Measurements from ENCODE around the gene SMAP1. TPM values are rescaled to one million over a fixed set of nuclear protein-coding genes. Genes with fewer than 3 reads are reported as not detected.

The SMAP1 gene
- polyA plus RNA-seq, 3 donors = 12.6 to 22.1 (median 20.3) TPM

- Histone ChIP-seq H3K9me3 (replicated peaks in 1 of 2; ENCODE audit: control insufficient read depth in 1 of 2, insufficient read depth in 1 of 2, low read length in 2 of 2) (peaks cover 0 to 10% of the 10 kb centered on the region in 2 donors), H3K4me2 (replicated peaks; ENCODE audit: extremely low read depth, low read length, poor library complexity, severe bottlenecking) (no peak overlapping the region), H3K9ac (ENCODE audit: insufficient read depth, low read length, poor library complexity, severe bottlenecking) (no peak overlapping the region), H3K36me3 (replicated peaks in 1 of 2; ENCODE audit: control insufficient read depth in 1 of 2, insufficient read depth in 2 of 2, low read length in 2 of 2) (no peaks in the 10 kb centered on the region), H3K4me3 (replicated peaks in 1 of 3; ENCODE audit: low read depth in 2 of 3, low read length in 3 of 3) (no peak overlapping the region), H2AFZ (ENCODE audit: insufficient read depth, low read depth, low read length, poor library complexity, severe bottlenecking) (no peak overlapping the region), H3K79me2 (ENCODE audit: insufficient read depth, low read length) (no peaks in the 10 kb centered on the region), H3K4me1 (ENCODE audit: control insufficient read depth in 1 of 2, insufficient read depth in 2 of 2, low read length in 2 of 2) (no peaks in the 10 kb centered on the region), H3K27ac (ENCODE audit: low read depth in 1 of 2, low read length in 2 of 2) (no peak overlapping the region), H4K20me1 (ENCODE audit: insufficient read depth, low read length) (no peaks in the 10 kb centered on the region), H3K27me3 (ENCODE audit: control insufficient read depth in 2 of 2, insufficient read depth in 2 of 2, low read length in 2 of 2) (no peaks in the 10 kb centered on the region)
- TF ChIP-seq, protein P1, sequence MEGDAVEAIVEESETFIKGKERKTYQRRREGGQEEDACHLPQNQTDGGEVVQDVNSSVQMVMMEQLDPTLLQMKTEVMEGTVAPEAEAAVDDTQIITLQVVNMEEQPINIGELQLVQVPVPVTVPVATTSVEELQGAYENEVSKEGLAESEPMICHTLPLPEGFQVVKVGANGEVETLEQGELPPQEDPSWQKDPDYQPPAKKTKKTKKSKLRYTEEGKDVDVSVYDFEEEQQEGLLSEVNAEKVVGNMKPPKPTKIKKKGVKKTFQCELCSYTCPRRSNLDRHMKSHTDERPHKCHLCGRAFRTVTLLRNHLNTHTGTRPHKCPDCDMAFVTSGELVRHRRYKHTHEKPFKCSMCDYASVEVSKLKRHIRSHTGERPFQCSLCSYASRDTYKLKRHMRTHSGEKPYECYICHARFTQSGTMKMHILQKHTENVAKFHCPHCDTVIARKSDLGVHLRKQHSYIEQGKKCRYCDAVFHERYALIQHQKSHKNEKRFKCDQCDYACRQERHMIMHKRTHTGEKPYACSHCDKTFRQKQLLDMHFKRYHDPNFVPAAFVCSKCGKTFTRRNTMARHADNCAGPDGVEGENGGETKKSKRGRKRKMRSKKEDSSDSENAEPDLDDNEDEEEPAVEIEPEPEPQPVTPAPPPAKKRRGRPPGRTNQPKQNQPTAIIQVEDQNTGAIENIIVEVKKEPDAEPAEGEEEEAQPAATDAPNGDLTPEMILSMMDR (IDR thresholded peaks at IDR 0.05) = no peak
- Mint-ChIP-seq H3K4me3 (no peak overlapping the region), H3K4me1 (no peaks in the 10 kb centered on the region), H3K27me3 (ENCODE audit: low read depth in 3 of 3) (peaks cover 2 to 8% (median 3%) of the 10 kb centered on the region in 3 donors), H3K27ac (no peak overlapping the region), H3K36me3 (no peaks in the 10 kb centered on the region), H3K9me3 (peaks cover 5 to 26% (median 16%) of the 10 kb centered on the region in 7 donors)
- 87% methylated on average over 3 of the region's 3 CpGs for WGBS (ENCODE audit: insufficient coverage)
- DNase-seq = no peak
- intact Hi-C loops (cut with micrococcal nuclease) = no loop called here
These were observed 206.7 kb downstream of the SMAP1 start for GRCh38 chr6:70874181-70874913.

DNA sequence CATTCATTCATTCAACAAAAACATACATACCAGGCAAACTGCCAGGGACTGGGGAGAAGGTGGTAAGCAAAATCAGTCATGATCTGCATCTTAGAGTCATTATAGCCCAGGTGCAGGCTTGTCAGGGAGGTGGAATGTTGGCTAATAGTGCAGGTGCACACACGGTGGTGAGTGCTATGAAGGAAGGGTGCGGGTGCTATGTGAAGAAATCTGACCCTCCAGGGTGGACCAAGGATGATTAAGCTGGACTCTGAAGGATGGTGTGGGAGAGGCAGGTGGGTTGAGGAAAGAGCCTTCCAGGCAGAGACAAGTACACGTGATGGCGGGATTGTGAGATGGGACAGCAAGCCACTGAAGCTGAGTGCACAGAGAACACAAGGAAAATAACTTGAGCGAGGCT, 211.8 kb downstream of the SMAP1 start:
- Histone ChIP-seq H2AFZ (ENCODE audit: insufficient read depth, low read depth, low read length, poor library complexity, severe bottlenecking) (no peak overlapping the region), H3K9ac (ENCODE audit: insufficient read depth, low read length, poor library complexity, severe bottlenecking) (no peak overlapping the region), H4K20me1 (ENCODE audit: insufficient read depth, low read length) (no peaks in the 10 kb centered on the region), H3K4me3 (replicated peaks in 1 of 3; ENCODE audit: low read depth in 2 of 3, low read length in 3 of 3) (no peak overlapping the region), H3K79me2 (ENCODE audit: insufficient read depth, low read length) (no peaks in the 10 kb centered on the region), H3K36me3 (replicated peaks in 1 of 2; ENCODE audit: control insufficient read depth in 1 of 2, insufficient read depth in 2 of 2, low read length in 2 of 2) (no peaks in the 10 kb centered on the region), H3K4me1 (ENCODE audit: control insufficient read depth in 1 of 2, insufficient read depth in 2 of 2, low read length in 2 of 2) (no peaks in the 10 kb centered on the region), H3K27ac (ENCODE audit: low read depth in 1 of 2, low read length in 2 of 2) (no peak overlapping the region), H3K27me3 (ENCODE audit: control insufficient read depth in 2 of 2, insufficient read depth in 2 of 2, low read length in 2 of 2) (no peaks in the 10 kb centered on the region), H3K4me2 (replicated peaks; ENCODE audit: extremely low read depth, low read length, poor library complexity, severe bottlenecking) (no peak overlapping the region), H3K9me3 (replicated peaks in 1 of 2; ENCODE audit: control insufficient read depth in 1 of 2, insufficient read depth in 1 of 2, low read length in 2 of 2) (no peaks in the 10 kb centered on the region)
- Mint-ChIP-seq H3K4me3 (no peak overlapping the region), H3K27me3 (ENCODE audit: low read depth in 3 of 3) (peaks cover 3 to 5% (median 4%) of the 10 kb centered on the region in 3 donors), H3K27ac (no peak overlapping the region), H3K4me1 (no peaks in the 10 kb centered on the region), H3K9me3 (peaks cover 0 to 5% (median 0%) of the 10 kb centered on the region in 7 donors), H3K36me3 (no peaks in the 10 kb centered on the region)
- no peak for DNase-seq
- intact Hi-C loops (cut with micrococcal nuclease) = no loop called here
- 93% methylated on average over 5 of the region's 5 CpGs for WGBS (ENCODE audit: insufficient coverage)
- TF ChIP-seq, protein P1 (IDR thresholded peaks at IDR 0.05) = no peak
